NCI-H2171 (cell line): Measurements from ENCODE around the gene MOCS3.

Experiments used
- DNase-seq: peaks from one replicate; lab custom pipeline; 2025; lab: John Stamatoyannopoulos, UW

MOCS3 gene

GRCh38 chr20:51012357-51012756, 53.7 kb downstream of the MOCS3 start:
- DNase-seq: no peak
